ENCODE results near the gene SERPINH1.

Gene SERPINH1

GRCh38 chr11:75562048-75562835 lies at the start of gene SERPINH1:
TSS of gene SERPINH1 (plus strand) at chr11:75562253. CDS start at chr11:75566350, 4,097 bp downstream.
- peak within 1 kb of the TSS; percentile 95 to 98 for H3K4me3 ChIP-seq (replicated peaks in 1 of 2; ENCODE audit: low read depth in 2 of 2, low read length in 2 of 2)
- peak; percentile 90 to 96 for DNase-seq (ENCODE audit: low read depth in 2 of 2)
- TF ChIP-seq CTCF (IDR thresholded peaks at IDR 0.05; ENCODE audit: low read depth, low read length), result no peak

GRCh38 chr11:75513250-75513649 lies 48.8 kb upstream of the SERPINH1 start:
- TF ChIP-seq CTCF (IDR thresholded peaks at IDR 0.05; ENCODE audit: low read depth, low read length), result no peak
- peak; percentile 36 to 78 for DNase-seq (ENCODE audit: low read depth in 2 of 2)
- H3K4me3 ChIP-seq (replicated peaks in 1 of 2; ENCODE audit: low read depth in 2 of 2, low read length in 2 of 2), result no peak overlapping the region

GRCh38 chr11:75514596-75514995 lies 47.5 kb upstream of the SERPINH1 start:
- no peak overlapping the region for H3K4me3 ChIP-seq (replicated peaks in 1 of 2; ENCODE audit: low read depth in 2 of 2, low read length in 2 of 2)
- TF ChIP-seq CTCF (IDR thresholded peaks at IDR 0.05; ENCODE audit: low read depth, low read length), result no peak
- no peak for DNase-seq (ENCODE audit: low read depth in 2 of 2)

- DNase-seq (ENCODE audit: low read depth in 2 of 2), result no peak
- TF ChIP-seq CTCF (IDR thresholded peaks at IDR 0.05; ENCODE audit: low read depth, low read length), result no peak
- H3K4me3 ChIP-seq (replicated peaks in 1 of 2; ENCODE audit: low read depth in 2 of 2, low read length in 2 of 2), result no peak overlapping the region
Observed at GRCh38 chr11:75516140-75516539, 45.9 kb upstream of the SERPINH1 start.

GRCh38 chr11:75516886-75517285 lies 45.2 kb upstream of the SERPINH1 start:
- no peak overlapping the region for H3K4me3 ChIP-seq (replicated peaks in 1 of 2; ENCODE audit: low read depth in 2 of 2, low read length in 2 of 2)
- no peak for DNase-seq (ENCODE audit: low read depth in 2 of 2)
- no peak for TF ChIP-seq CTCF (IDR thresholded peaks at IDR 0.05; ENCODE audit: low read depth, low read length)

- TF ChIP-seq CTCF (IDR thresholded peaks at IDR 0.05; ENCODE audit: low read depth, low read length), result no peak
- no peak for DNase-seq (ENCODE audit: low read depth in 2 of 2)
- no peak overlapping the region for H3K4me3 ChIP-seq (replicated peaks in 1 of 2; ENCODE audit: low read depth in 2 of 2, low read length in 2 of 2)
Observed at GRCh38 chr11:75518204-75518549, 43.9 kb upstream of the SERPINH1 start.
